ENCODE data around the gene RHOH.
"Not testable (repeated sequence)": the region's sequence is repeated elsewhere in the genome, so short reads cannot be mapped to it uniquely, and the experiment has no call there.

RHOH gene

GRCh38 chr4:40196724-40197281 lies at the start of gene RHOH:
RHOH (plus strand) TSS chr4:40197031; CDS start chr4:40243387, 46,356 bp downstream.
- Histone ChIP-seq H3K9me2 (ENCODE audit: low read depth, low read length) (no peaks in the 10 kb centered on the region), H3K4me2 (ENCODE audit: low read length) (peak within 1 kb of the TSS; percentile 86), H3K79me2 (ENCODE audit: insufficient read depth, low read length) (peaks cover 99% of the 10 kb centered on the region), H3F3A (ENCODE audit: insufficient read depth, low read length) (peaks cover 3% of the 10 kb centered on the region; the same call in 1 of the 2 replicates), H4K20me1 (ENCODE audit: insufficient read depth, low read length) (no peaks in the 10 kb centered on the region), H3K27ac (ENCODE audit: low read depth, low read length, poor library complexity, severe bottlenecking) (peak within 1 kb of the TSS; percentile 100), H3K4me1 (ENCODE audit: insufficient read depth, low read length, severe bottlenecking) (peaks cover 39% of the 10 kb centered on the region), H3K9ac (ENCODE audit: low read length) (peak within 1 kb of the TSS; percentile 99), H3K27me3 (ENCODE audit: insufficient read depth, low read length) (no peaks in the 10 kb centered on the region), H3K9me3 (ENCODE audit: low read length) (no peaks in the 10 kb centered on the region), H3K4me3 (ENCODE audit: low read depth, low read length, poor library complexity, severe bottlenecking) (peak within 1 kb of the TSS; percentile 82), H2AFZ (ENCODE audit: low read length) (no peak within 1 kb of the TSS), H3K36me3 (ENCODE audit: insufficient read depth, low read length) (peaks cover 77% of the 10 kb centered on the region)
- TF ChIP-seq EZH2 (IDR thresholded peaks at IDR 0.05; ENCODE audit: borderline replicate concordance, low read length), result no peak
- TF ChIP-seq, protein P1, sequence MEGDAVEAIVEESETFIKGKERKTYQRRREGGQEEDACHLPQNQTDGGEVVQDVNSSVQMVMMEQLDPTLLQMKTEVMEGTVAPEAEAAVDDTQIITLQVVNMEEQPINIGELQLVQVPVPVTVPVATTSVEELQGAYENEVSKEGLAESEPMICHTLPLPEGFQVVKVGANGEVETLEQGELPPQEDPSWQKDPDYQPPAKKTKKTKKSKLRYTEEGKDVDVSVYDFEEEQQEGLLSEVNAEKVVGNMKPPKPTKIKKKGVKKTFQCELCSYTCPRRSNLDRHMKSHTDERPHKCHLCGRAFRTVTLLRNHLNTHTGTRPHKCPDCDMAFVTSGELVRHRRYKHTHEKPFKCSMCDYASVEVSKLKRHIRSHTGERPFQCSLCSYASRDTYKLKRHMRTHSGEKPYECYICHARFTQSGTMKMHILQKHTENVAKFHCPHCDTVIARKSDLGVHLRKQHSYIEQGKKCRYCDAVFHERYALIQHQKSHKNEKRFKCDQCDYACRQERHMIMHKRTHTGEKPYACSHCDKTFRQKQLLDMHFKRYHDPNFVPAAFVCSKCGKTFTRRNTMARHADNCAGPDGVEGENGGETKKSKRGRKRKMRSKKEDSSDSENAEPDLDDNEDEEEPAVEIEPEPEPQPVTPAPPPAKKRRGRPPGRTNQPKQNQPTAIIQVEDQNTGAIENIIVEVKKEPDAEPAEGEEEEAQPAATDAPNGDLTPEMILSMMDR (IDR thresholded peaks at IDR 0.05; ENCODE audit: low read length), result no peak

- Histone ChIP-seq H3K36me3 (ENCODE audit: insufficient read depth, low read length) (peaks cover 39% of the 10 kb centered on the region), H3K4me1 (ENCODE audit: insufficient read depth, low read length, severe bottlenecking) (peaks cover 23% of the 10 kb centered on the region)
- H3K4me2 ChIP-seq (ENCODE audit: low read length); H3K27ac ChIP-seq (ENCODE audit: low read depth, low read length, poor library complexity, severe bottlenecking); H2AFZ ChIP-seq (ENCODE audit: low read length); H3K4me3 ChIP-seq (ENCODE audit: low read depth, low read length, poor library complexity, severe bottlenecking); H3K27me3 ChIP-seq (ENCODE audit: insufficient read depth, low read length); H3F3A ChIP-seq (ENCODE audit: insufficient read depth, low read length); H3K79me2 ChIP-seq (ENCODE audit: insufficient read depth, low read length); H3K9me2 ChIP-seq (ENCODE audit: low read depth, low read length); H3K9ac ChIP-seq (ENCODE audit: low read length); H3K9me3 ChIP-seq (ENCODE audit: low read length); H4K20me1 ChIP-seq (ENCODE audit: insufficient read depth, low read length): not testable (repeated sequence)
These were observed 49.3 kb upstream of the RHOH start for GRCh38 chr4:40147490-40147889.

GRCh38 chr4:40149960-40150385 lies 46.9 kb upstream of the RHOH start:
- Histone ChIP-seq H3F3A (ENCODE audit: insufficient read depth, low read length) (0 out of 2 replicates have a peak, but pooled peaks cover 5% of the 10 kb centered on the region), H3K4me3 (ENCODE audit: low read depth, low read length, poor library complexity, severe bottlenecking) (no peak overlapping the region), H3K9ac (ENCODE audit: low read length) (no peak overlapping the region), H2AFZ (ENCODE audit: low read length) (no peak overlapping the region), H3K27ac (ENCODE audit: low read depth, low read length, poor library complexity, severe bottlenecking) (peak overlapping the region; percentile 89), H3K4me2 (ENCODE audit: low read length) (no peak overlapping the region), H3K27me3 (ENCODE audit: insufficient read depth, low read length) (no peaks in the 10 kb centered on the region), H3K4me1 (ENCODE audit: insufficient read depth, low read length, severe bottlenecking) (peaks cover 47% of the 10 kb centered on the region), H4K20me1 (ENCODE audit: insufficient read depth, low read length) (no peaks in the 10 kb centered on the region), H3K36me3 (ENCODE audit: insufficient read depth, low read length) (peaks cover 26% of the 10 kb centered on the region), H3K9me3 (ENCODE audit: low read length) (no peaks in the 10 kb centered on the region), H3K79me2 (ENCODE audit: insufficient read depth, low read length) (peaks cover 27% of the 10 kb centered on the region), H3K9me2 (ENCODE audit: low read depth, low read length) (no peaks in the 10 kb centered on the region)
- TF ChIP-seq, protein P1 (IDR thresholded peaks at IDR 0.05; ENCODE audit: low read length), result peak; percentile 77
- no peak for TF ChIP-seq EZH2 (IDR thresholded peaks at IDR 0.05; ENCODE audit: borderline replicate concordance, low read length)

DNA sequence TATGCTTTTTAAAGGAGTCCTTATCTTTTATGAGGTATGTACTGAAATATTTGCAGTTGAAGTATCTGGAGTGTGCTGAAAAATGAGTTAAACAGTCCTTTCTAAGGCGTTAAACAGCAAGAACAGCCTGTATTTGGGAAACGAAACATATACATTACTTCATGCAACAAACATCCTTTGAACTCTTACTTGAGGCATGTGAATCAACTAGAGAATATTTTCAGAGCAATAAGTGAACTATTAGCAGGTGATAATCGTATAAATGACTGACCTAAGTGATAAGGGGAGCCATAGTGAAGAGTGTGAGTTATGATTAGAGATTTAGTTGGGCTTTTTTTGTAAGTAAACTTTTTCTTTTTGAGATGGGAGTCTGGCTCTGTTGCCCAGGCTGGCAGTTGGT lies 45.9 kb upstream of the RHOH start:
- H3F3A ChIP-seq (ENCODE audit: insufficient read depth, low read length), result 0 out of 2 replicates have a peak, but pooled peaks cover 5% of the 10 kb centered on the region
- H3K79me2 ChIP-seq (ENCODE audit: insufficient read depth, low read length), result peaks cover 35% of the 10 kb centered on the region
- TF ChIP-seq EZH2 (IDR thresholded peaks at IDR 0.05; ENCODE audit: borderline replicate concordance, low read length), result no peak
- TF ChIP-seq, protein P1 (IDR thresholded peaks at IDR 0.05; ENCODE audit: low read length), result no peak
- no peak overlapping the region for H3K9ac ChIP-seq (ENCODE audit: low read length)
- H3K36me3 ChIP-seq (ENCODE audit: insufficient read depth, low read length), result peaks cover 25% of the 10 kb centered on the region
- H4K20me1 ChIP-seq (ENCODE audit: insufficient read depth, low read length), result no peaks in the 10 kb centered on the region
- no peak overlapping the region for H2AFZ ChIP-seq (ENCODE audit: low read length)
- H3K9me3 ChIP-seq (ENCODE audit: low read length), result no peaks in the 10 kb centered on the region
- peak overlapping the region; percentile 89 for H3K27ac ChIP-seq (ENCODE audit: low read depth, low read length, poor library complexity, severe bottlenecking)
- H3K9me2 ChIP-seq (ENCODE audit: low read depth, low read length), result no peaks in the 10 kb centered on the region
- no peak overlapping the region for H3K4me2 ChIP-seq (ENCODE audit: low read length)
- no peak overlapping the region for H3K4me3 ChIP-seq (ENCODE audit: low read depth, low read length, poor library complexity, severe bottlenecking)
- peaks cover 57% of the 10 kb centered on the region for H3K4me1 ChIP-seq (ENCODE audit: insufficient read depth, low read length, severe bottlenecking)
- H3K27me3 ChIP-seq (ENCODE audit: insufficient read depth, low read length), result no peaks in the 10 kb centered on the region
